NCI-H146 (cell line): ENCODE results near the gene OR2W3.

ENCODE experiments used
- DNase-seq: peaks from one replicate; lab custom pipeline; 2025; lab: John Stamatoyannopoulos, UW

The OR2W3 gene

GRCh38 chr1:247895163-247895637, at the start of gene OR2W3:
Gene OR2W3 (plus strand): TSS chr1:247895587. CDS start chr1:247895587, 0 bp downstream.
- no peak for DNase-seq

DNA sequence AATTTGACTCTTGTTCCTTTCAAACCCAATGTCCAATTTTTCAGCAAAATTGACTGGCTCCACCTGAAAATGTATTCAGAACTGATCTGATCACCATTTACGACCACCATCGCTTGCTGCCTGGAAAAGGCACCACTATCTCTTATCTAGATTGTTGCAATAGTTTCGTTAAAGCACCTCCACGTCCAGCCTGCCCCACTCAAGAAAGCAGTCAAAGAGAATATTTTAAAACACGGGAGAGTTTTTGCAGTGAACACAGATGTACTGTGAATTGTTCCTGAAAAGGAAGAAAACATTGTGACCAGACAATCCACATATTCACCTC, 49.7 kb upstream of the OR2W3 start:
- no peak for DNase-seq

- DNase-seq: no peak
These were observed 47.0 kb upstream of the OR2W3 start for GRCh38 chr1:247848346-247848745.

GRCh38 chr1:247849616-247850015, 45.8 kb upstream of the OR2W3 start:
- DNase-seq: no peak

- DNase-seq: no peak
These were observed 40.4 kb upstream of the OR2W3 start for GRCh38 chr1:247854899-247855545.

- DNase-seq: no peak
These were observed 39.5 kb upstream of the OR2W3 start for GRCh38 chr1:247855911-247856310.

- no peak for DNase-seq
These were observed 38.1 kb upstream of the OR2W3 start, which contains the start of gene TRIM58 for GRCh38 chr1:247857069-247857984. Gene TRIM58 (plus strand): TSS chr1:247857187. CDS start chr1:247857247, 60 bp downstream.

DNA sequence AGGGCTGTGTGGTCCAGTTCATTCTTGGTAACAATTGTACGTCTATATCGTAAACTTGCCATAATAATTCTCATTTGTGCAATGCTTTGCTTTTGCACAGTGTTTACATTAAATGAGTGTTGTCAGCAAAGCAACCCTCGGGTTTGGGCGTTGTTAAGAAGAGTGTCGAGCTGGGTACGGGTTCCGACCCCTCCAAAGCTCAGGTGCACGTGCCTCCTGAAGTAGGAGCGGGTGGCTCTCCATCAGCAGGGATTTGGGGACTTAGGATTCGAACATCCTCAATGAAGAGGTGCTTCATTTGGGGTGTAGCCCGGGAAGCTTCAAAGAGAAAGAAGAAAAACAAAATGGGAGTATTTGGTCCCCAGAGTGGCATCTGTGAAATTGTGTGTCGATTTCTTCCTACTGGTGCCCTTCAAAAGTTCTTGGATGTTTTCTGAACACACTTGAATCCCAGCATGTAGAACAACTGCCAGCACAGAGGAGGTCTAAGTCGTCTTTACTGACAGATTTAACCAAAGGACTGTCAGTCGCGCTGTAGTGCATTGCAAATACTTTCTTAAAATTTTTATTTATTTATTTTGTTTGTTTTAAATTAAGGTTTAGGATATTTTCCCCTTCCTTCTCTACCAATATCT, 37.3 kb upstream of the OR2W3 start:
- no peak for DNase-seq

GRCh38 chr1:247862756-247863155, 32.6 kb upstream of the OR2W3 start:
- no peak for DNase-seq

DNA sequence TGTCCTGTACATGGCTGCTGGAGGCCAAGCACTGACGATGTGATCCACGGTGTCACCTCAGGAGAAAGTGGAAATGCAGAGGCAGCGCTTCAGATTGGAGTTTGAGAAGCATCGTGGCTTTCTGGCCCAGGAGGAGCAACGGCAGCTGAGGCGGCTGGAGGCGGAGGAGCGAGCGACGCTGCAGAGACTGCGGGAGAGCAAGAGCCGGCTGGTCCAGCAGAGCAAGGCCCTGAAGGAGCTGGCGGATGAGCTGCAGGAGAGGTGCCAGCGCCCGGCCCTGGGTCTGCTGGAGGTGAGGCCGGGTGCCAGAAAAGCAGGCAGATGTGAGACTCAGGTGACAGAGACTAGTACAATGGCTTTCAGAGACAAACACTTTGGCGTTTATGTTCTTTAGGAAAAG, 30.7 kb upstream of the OR2W3 start:
- no peak for DNase-seq

DNA sequence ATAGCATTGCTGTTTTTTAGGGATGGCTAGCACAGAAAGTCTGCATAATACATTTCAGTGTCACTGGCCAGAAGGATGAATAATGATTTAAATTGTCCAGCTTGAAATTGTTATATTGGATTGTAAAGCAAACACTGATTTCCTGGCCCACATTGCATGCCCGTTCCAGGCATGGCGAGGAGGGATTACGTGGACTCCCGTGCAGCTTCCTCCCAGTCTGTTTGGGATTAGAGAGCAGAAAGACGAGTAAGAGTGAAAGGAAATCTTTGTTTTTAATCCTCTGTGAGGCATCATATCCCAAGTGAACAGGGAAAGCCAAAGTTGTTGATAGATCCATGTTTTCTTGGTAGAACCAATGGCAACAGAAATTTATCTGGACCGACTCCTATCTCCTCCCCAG, 30.0 kb upstream of the OR2W3 start:
- DNase-seq: no peak

GRCh38 chr1:247883346-247883745, 12.0 kb upstream of the OR2W3 start:
- DNase-seq: no peak

DNA sequence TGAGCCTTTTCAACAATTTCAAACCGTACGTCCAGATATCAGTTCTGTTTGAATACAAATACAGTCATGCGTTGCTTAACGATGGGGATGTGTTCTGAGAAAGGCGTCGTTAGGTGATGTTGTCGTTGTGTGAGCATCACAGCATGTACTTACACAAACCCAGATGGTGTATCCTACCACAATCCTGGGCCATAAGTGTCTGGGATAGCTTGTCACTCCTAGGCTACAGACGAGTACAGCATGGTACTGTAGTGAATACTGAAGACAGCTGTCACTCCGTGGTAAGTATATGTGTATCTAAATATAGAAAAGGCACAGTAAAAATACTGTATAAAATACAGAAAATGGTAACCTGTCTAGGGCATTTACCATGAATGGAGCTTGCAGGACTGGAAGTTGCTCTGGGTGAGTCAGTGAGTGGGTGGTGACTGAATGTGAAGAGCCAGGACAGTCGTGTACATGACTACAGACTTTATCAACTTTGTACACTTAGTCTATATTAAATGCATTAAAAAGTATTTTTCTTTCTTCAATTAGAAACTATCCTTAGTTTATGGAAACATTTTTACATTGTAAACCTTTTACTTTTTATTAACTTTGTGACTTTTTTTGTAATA, 10.5 kb upstream of the OR2W3 start:
- no peak for DNase-seq

DNA sequence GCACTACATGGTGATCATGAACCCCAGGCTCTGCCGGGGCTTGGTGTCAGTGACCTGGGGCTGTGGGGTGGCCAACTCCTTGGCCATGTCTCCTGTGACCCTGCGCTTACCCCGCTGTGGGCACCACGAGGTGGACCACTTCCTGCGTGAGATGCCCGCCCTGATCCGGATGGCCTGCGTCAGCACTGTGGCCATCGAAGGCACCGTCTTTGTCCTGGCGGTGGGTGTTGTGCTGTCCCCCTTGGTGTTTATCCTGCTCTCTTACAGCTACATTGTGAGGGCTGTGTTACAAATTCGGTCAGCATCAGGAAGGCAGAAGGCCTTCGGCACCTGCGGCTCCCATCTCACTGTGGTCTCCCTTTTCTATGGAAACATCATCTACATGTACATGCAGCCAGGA, 589 bp downstream of the OR2W3 start:
- DNase-seq: no peak

- no peak for DNase-seq
These were observed 8.7 kb downstream of the OR2W3 start for GRCh38 chr1:247904122-247904521.

GRCh38 chr1:247905181-247905580, 9.8 kb downstream of the OR2W3 start:
- no peak for DNase-seq

DNA sequence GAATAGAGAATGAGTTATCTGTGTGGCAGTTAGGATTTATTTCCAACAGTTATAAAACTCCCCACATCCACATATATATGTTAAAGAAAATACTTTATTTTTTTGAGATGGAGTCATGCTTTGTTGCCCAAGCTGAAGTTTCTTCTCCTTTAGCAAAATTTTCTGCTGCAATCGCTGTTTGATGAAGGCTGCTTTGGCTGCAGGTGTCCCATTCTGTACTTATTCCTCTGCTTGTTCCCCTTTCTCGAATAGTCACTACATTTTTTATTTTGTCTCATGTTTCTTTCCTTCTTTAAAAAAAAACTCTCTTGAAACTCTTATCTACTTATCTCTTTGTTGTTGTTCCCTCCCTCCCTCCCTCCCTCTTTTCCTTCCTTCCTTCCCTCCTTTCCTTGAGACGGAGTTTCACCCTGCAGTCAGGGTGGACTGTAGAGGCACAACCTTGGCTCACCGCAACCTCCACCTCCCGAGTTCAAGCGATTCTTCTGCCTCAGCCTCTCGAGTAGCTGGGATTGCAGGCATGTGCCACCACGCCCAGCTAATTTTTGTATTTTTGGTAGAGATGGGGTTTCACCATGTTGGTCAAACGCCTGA, 10.6 kb downstream of the OR2W3 start:
- no peak for DNase-seq

- no peak for DNase-seq
These were observed 11.2 kb downstream of the OR2W3 start for GRCh38 chr1:247906504-247907047.

GRCh38 chr1:247908766-247909165, 13.4 kb downstream of the OR2W3 start:
- DNase-seq: no peak

DNA sequence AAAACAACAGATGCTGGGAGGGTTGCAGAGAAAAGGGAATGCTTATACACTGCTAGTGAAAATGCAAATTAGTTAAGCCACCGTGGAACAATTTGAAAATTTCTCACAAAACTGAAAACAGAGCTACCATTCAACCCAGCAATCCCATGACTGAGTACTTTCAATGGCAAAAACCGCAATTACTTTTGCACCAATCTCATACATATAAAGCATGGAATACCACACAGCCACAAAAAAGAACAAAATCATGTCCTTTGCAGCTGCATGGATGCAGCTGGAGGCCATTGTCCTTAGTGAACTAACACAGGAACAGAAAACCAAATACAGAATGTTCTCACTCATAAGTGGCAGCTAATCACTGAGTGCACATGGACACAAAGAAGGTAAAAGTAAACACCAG, 18.4 kb downstream of the OR2W3 start:
- no peak for DNase-seq

DNA sequence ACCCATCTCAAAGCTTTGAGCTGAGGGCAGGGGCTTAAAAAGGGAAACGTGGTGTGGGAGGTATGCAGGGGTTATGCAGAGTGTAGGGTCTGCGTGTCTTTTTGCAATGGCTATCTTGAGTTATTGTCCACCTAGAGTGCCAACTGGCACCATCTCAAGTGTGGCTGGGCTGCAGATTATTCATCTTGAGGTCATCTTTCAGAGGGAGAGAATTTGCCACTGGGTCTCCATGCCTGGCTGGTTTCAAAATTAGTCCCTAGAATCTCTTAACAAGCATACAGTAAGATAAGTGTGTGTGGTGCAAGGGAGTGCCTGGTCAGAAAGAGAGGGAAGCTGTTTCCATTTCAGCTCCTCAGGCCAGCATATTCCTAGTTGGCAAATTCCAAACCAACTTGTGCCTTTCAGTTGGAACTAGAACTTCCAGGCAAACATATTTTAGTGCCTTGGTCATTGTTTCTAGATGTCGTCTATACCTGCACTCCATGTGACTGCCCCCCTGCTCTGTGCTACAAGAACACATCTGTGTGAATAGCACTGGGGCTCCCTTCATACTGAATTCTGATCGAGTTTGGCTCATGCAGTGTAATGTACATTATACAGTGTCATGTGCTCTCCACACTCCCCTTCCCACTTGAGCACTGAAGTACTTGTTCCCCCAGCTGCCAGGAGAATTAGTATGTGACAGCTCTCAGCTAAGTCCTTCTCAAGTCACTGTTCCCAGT, 19.7 kb downstream of the OR2W3 start:
- no peak for DNase-seq
